GM19023 (cell line): ENCODE measurements around the gene OSBPL8.

ENCODE experiments used
- ATAC-seq: cut with Tn5 transposase; IDR thresholded peaks from one replicate; pipeline ENCODE4 v1.9.1; 2021; ENCODE audit warnings: mild to moderate bottlenecking, moderate library complexity; ENCODE audit not compliant: unreplicated experiment

OSBPL8 gene

GRCh38 chr12:76316468-76316867 is 243.1 kb downstream of the OSBPL8 start:
- no peak for ATAC-seq

- no peak for ATAC-seq
Observed at GRCh38 chr12:76313299-76313698, 246.3 kb downstream of the OSBPL8 start.

DNA sequence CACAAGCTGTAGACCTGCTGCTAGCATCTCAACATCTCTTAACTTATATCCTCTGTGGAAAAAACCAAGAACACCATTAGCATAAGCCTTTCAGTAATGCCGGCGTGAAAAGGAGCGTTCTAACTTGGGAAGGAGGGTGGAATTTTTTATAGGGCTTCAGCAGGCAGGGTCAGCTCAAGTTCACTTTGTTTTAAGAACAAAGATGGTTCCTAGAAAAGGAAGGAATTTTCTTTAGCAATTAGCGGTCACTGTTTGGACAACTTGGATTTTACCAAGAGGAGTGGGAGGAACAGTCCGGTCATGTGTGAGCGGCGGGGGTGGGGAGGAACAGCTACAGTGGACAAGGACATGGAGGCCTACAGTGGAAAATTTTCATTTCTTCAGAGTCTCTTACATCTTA is 247.3 kb downstream of the OSBPL8 start:
- no peak for ATAC-seq

DNA sequence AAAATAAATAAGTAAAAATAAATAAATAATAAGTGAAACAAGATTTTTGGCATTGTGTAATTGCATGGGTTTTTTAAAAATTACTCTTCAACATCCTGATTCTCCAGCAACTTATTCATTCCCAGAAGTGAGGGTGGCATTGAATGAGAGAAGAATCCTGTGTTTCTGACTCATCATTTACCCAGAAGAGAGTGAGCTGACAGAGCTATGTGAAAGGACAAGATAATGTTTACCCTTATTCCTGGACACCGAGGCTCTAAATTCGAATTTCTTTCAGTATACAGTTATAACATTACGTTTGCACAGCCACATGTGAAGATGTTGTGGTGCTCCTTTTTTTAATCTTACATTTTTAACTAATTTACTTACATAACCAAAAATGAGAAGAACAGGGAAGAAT is 247.8 kb downstream of the OSBPL8 start:
- ATAC-seq = no peak

DNA sequence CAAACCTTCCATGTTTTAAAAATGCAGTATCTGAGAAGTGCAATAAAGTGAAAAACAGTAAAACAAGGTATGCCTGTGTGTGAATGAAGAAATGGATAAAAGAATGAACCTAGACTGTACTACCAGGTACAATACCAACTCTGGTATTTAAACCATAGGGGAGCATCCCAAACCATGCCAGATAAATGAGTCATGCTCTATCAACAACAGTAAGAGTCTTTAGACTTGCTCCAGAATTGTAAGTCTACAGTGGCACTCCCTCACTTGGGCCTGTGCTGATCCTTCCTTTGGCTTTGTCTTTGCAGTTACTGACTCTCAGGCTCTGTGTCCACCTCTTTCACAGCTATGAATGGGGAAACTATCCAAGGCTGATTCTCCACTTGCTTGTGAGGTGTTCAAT is 249.5 kb downstream of the OSBPL8 start:
- no peak for ATAC-seq

GRCh38 chr12:76308866-76309265 is 250.7 kb downstream of the OSBPL8 start:
- ATAC-seq = no peak

DNA sequence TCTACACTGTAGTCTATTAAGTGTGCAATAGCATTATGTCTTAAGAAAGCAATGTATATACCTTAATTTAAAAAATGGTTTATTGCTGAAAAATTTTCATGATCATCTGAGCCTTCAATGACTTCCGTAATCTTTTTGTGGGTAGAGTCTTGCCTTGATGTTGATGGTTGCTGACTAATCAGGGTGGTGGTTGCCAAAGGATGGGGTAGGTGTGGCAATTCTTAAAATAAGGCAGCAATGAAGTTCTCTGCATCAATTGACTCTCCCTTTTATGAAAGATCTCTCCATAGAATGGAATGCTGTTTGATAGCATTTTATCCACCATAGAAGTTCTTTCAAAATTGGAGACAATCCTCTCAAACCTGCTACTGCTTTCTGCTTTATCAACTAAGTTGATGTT is 252.5 kb downstream of the OSBPL8 start:
- no peak for ATAC-seq

- ATAC-seq = no peak
Observed at GRCh38 chr12:76303989-76304460, 255.5 kb downstream of the OSBPL8 start.

DNA sequence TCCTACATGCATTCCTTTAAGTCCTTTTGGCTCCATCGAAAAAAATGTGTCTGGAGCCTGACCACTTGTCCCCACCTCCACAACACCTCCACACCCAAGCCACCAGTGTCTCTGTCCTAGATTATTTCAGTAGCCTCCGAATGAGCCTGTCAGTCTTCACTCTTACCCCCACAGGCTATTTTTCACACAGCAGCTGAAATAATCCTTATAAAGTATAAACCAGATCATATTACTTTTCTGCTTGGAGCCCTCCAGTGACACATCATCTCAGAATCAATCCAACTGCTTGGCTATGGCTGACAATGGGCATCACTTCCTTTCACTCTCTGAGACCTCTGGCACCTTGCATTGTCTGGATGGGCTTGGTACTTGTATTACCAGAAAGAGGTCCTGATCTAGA is 256.2 kb downstream of the OSBPL8 start:
- no peak for ATAC-seq
